Measurements from ENCODE around the gene GATAD2A. TPM values are rescaled to one million over a fixed set of nuclear protein-coding genes. Genes with fewer than 3 reads are reported as not detected.

The GATAD2A gene
- total RNA-seq, 1 experiment from 2014 or later = 126 TPM

- Mint-ChIP-seq H3K27ac (ENCODE audit: unreplicated experiment) (peak overlapping the region; percentile 73), H3K27me3 (ENCODE audit: insufficient read depth, unreplicated experiment) (no peaks in the 10 kb centered on the region), H3K36me3 (ENCODE audit: insufficient read depth, unreplicated experiment) (peaks cover 82% of the 10 kb centered on the region), H3K4me1 (ENCODE audit: low read depth, unreplicated experiment) (peaks cover 6% of the 10 kb centered on the region), H3K4me3 (ENCODE audit: unreplicated experiment) (no peak overlapping the region), H3K9me3 (ENCODE audit: unreplicated experiment) (no peaks in the 10 kb centered on the region)
- H3K4me3 ChIP-seq (ENCODE audit: low read depth, low read length) = no peak overlapping the region
- H3K27me3 ChIP-seq (replicated peaks; ENCODE audit: control insufficient read depth, insufficient read depth, low read length) = no peaks in the 10 kb centered on the region
- BruUV-seq (replicated peaks) = no TSS peak
- peaks cover 19% of the 10 kb centered on the region for H3K4me1 ChIP-seq
- CTCF ChIA-PET = interaction anchor here (0.7 to 2.0 kb wide), 10 partner anchors 15 to 148 kb away, joined by 3 to 26 read pairs (median 4); partner anchors contain the start of gene GATAD2A
- peak; percentile 71 to 77 for DNase-seq
- H3K9me3 ChIP-seq = no peaks in the 10 kb centered on the region
- TF ChIP-seq CTCF (IDR thresholded peaks at IDR 0.05; ENCODE audit: insufficient read depth in 1 of 2, low read depth in 1 of 2, low read length in 1 of 2, severe bottlenecking in 1 of 2, unreplicated experiment in 1 of 2) = peak; percentile 75
- no peaks in the 10 kb centered on the region; the same call in none of the 2 replicates for H3K36me3 ChIP-seq (ENCODE audit: control insufficient read depth, insufficient read depth, low read length)
- POLR2A ChIA-PET = interaction anchor here (0.5 to 0.6 kb wide), 3 partner anchors 78 to 631 kb away, joined by 3 to 5 read pairs (median 4); no protein-coding TSS in a partner anchor
- intact Hi-C loops (cut with micrococcal nuclease; ENCODE audit: unreplicated experiment) = loop anchor here (1.0 to 2.0 kb wide), 4 partner anchors 90 to 169 kb away; no protein-coding TSS in a partner anchor
Measured at GRCh38 chr19:19490214-19490968, 84.9 kb downstream of the GATAD2A start.

- peaks cover 19% of the 10 kb centered on the region for H3K4me1 ChIP-seq
- Mint-ChIP-seq H3K27ac (ENCODE audit: unreplicated experiment) (no peak overlapping the region), H3K4me1 (ENCODE audit: low read depth, unreplicated experiment) (peaks cover 6% of the 10 kb centered on the region), H3K27me3 (ENCODE audit: insufficient read depth, unreplicated experiment) (no peaks in the 10 kb centered on the region), H3K9me3 (ENCODE audit: unreplicated experiment) (no peaks in the 10 kb centered on the region), H3K4me3 (ENCODE audit: unreplicated experiment) (no peak overlapping the region), H3K36me3 (ENCODE audit: insufficient read depth, unreplicated experiment) (peaks cover 87% of the 10 kb centered on the region)
- TF ChIP-seq CTCF (IDR thresholded peaks at IDR 0.05; ENCODE audit: insufficient read depth in 1 of 2, low read depth in 1 of 2, low read length in 1 of 2, severe bottlenecking in 1 of 2, unreplicated experiment in 1 of 2) = no peak
- H3K9me3 ChIP-seq = no peaks in the 10 kb centered on the region
- intact Hi-C loops (cut with micrococcal nuclease; ENCODE audit: unreplicated experiment) = loop anchor here (2.0 kb wide), 1 partner anchor 91 kb away; no protein-coding TSS in a partner anchor
- DNase-seq = no peak
- POLR2A ChIA-PET = no interaction called here
- no peak overlapping the region for H3K4me3 ChIP-seq (ENCODE audit: low read depth, low read length)
- no peaks in the 10 kb centered on the region for H3K27me3 ChIP-seq (replicated peaks; ENCODE audit: control insufficient read depth, insufficient read depth, low read length)
- no TSS peak for BruUV-seq (replicated peaks)
- CTCF ChIA-PET = interaction anchor here (1.4 to 2.0 kb wide), 2 partner anchors 86 to 125 kb away, joined by 13 to 26 read pairs; partner anchors contain the start of gene GATAD2A
- peaks cover 2% of the 10 kb centered on the region; the same call in 1 of the 2 replicates for H3K36me3 ChIP-seq (ENCODE audit: control insufficient read depth, insufficient read depth, low read length)
Measured at GRCh38 chr19:19491321-19492025, 86.0 kb downstream of the GATAD2A start.

GRCh38 chr19:19492026-19492610 is 86.6 kb downstream of the GATAD2A start:
- Mint-ChIP-seq H3K36me3 (ENCODE audit: insufficient read depth, unreplicated experiment) (peaks cover 87% of the 10 kb centered on the region), H3K27ac (ENCODE audit: unreplicated experiment) (no peak overlapping the region), H3K9me3 (ENCODE audit: unreplicated experiment) (no peaks in the 10 kb centered on the region), H3K4me1 (ENCODE audit: low read depth, unreplicated experiment) (peaks cover 6% of the 10 kb centered on the region), H3K27me3 (ENCODE audit: insufficient read depth, unreplicated experiment) (no peaks in the 10 kb centered on the region), H3K4me3 (ENCODE audit: unreplicated experiment) (no peak overlapping the region)
- no peak for TF ChIP-seq CTCF (IDR thresholded peaks at IDR 0.05; ENCODE audit: insufficient read depth in 1 of 2, low read depth in 1 of 2, low read length in 1 of 2, severe bottlenecking in 1 of 2, unreplicated experiment in 1 of 2)
- ChIA-PET POLR2A (no interaction called here), CTCF (no interaction called here)
- no peaks in the 10 kb centered on the region for H3K27me3 ChIP-seq (replicated peaks; ENCODE audit: control insufficient read depth, insufficient read depth, low read length)
- no TSS peak for BruUV-seq (replicated peaks)
- intact Hi-C loops (cut with micrococcal nuclease; ENCODE audit: unreplicated experiment) = no loop called here
- peaks cover 2% of the 10 kb centered on the region; the same call in 1 of the 2 replicates for H3K36me3 ChIP-seq (ENCODE audit: control insufficient read depth, insufficient read depth, low read length)
- no peaks in the 10 kb centered on the region for H3K9me3 ChIP-seq
- peaks cover 19% of the 10 kb centered on the region for H3K4me1 ChIP-seq
- no peak overlapping the region for H3K4me3 ChIP-seq (ENCODE audit: low read depth, low read length)
- DNase-seq = no peak
